Kidney (tissue), 22 donors: ENCODE measurements around the gene MYH6. TPM values are rescaled to one million over a fixed set of nuclear protein-coding genes. Genes with fewer than 3 reads are reported as not detected.
A peak's percentile ranks its signal among the peaks of the same experiment; 100 is the strongest.
"Not testable (repeated sequence)": the region's sequence is repeated elsewhere in the genome, so short reads cannot be mapped to it uniquely, and the experiment has no call there.

Experiments
- DNase-seq, 5 donors: peaks; one replicate each; pipeline ENCODE4 v3.0.0-alpha.2; 2013 to 2020
- FAIRE-seq: peaks from 2 replicates; lab custom pipeline; 2012; peaks lifted over from hg19 to GRCh38; lab: Jason Lieb, UNC
- H3K27ac ChIP-seq, 2 donors: one replicate each; pipeline ENCODE4 v1.7.0; 2013; ENCODE audit warnings: low read depth in 2 of 2, low read length in 2 of 2, inconsistent platforms in 1 of 2
- H3K27me3 ChIP-seq: one replicate; pipeline ENCODE4 v1.7.1; 2013; ENCODE audit warnings: low read length, inconsistent platforms; ENCODE audit not compliant: control insufficient read depth, insufficient read depth
- H3K36me3 ChIP-seq, 3 donors: one replicate each; pipeline versions ENCODE4 v1.7.0 to v1.7.1; 2013; ENCODE audit warnings: low read length in 3 of 3, control low read depth in 1 of 3, inconsistent platforms in 1 of 3; ENCODE audit not compliant: insufficient read depth in 3 of 3, control insufficient read depth in 2 of 3
- H3K4me1 ChIP-seq, 3 donors: one replicate each; pipeline versions ENCODE4 v1.7.0 to v1.7.1; 2013; ENCODE audit warnings: low read length in 3 of 3, inconsistent platforms in 1 of 3, low read depth in 1 of 3; ENCODE audit not compliant: control insufficient read depth in 2 of 3, insufficient read depth in 2 of 3
- H3K4me3 ChIP-seq, 3 donors: one replicate each; pipeline versions ENCODE4 v1.7.0 to v1.8.1; 2013; ENCODE audit warnings: low read length in 3 of 3, control low read depth in 1 of 3, inconsistent platforms in 1 of 3
- H3K9ac ChIP-seq, 3 donors: one replicate each; pipeline versions ENCODE4 v1.7.0 to v1.7.1; 2013; ENCODE audit warnings: low read length in 3 of 3, control low read depth in 1 of 3, inconsistent platforms in 1 of 3
- H3K9me3 ChIP-seq, 3 donors: one replicate each; pipeline versions ENCODE4 v1.7.0 to v1.7.1; 2013; ENCODE audit warnings: low read length in 3 of 3, control low read depth in 1 of 3, inconsistent platforms in 1 of 3; ENCODE audit not compliant: control insufficient read depth in 2 of 3, insufficient read depth in 1 of 3
- CTCF ChIP-seq: IDR thresholded peaks from 3 replicates; pipeline ENCODE4 v1.5.1; 2012; ENCODE audit warnings: mild to moderate bottlenecking, moderate library complexity, borderline replicate concordance; ENCODE audit not compliant: insufficient read depth; ENCODE audit errors: extremely low read depth
- intact Hi-C: fragments of 100-400 bp; cut with DNase I; formaldehyde crosslinking; loops from one replicate; pipeline ENCODE4 v1.11.1; 2022
- long read RNA-seq, 10 donors: library from polyadenylated mRNA in 1 of 10; unstranded in 1 of 10; transcript quantifications; one replicate each; pipeline ENCODE4 v2.0.0 and lab custom pipeline, GENCODE V29; 2021 to 2026
- polyA plus RNA-seq: library from polyadenylated mRNA; stranded (reverse); fragments of 350-450 nt; fragmentation: Illumina TruSeq; extraction: RNeasy Lipid Tissue Mini Kit (QIAGEN cat#74804); gene quantifications from one replicate; pipeline ENCODE4 v1.2.3, GENCODE V29; 2014; ENCODE audit warnings: low read depth, low replicate concordance; ENCODE audit not compliant: insufficient read depth
- total RNA-seq: library from RNA; stranded (reverse); fragmentation: NEBNext Ultra II Directional; extraction: Animal tissue kit (Norgen Biotek cat#: 25700); gene quantifications from one replicate; pipeline ENCODE4 v1.2.1, GENCODE V29; 2021
- donor health status: control.
- donor health status: control.
- donor health status: control.
- donor health status: control.
- donor health status: control.
- donor health status: DM: yes; HTN: yes; CAD: no.
- donor health status: Normal renal cell carcinoma (clear cell type).

MYH6 gene
- total RNA-seq: 0.03 TPM
- 0.13 TPM for polyA plus RNA-seq
- long read RNA-seq, donor 1: 0 reads
- long read RNA-seq, donor 2: 0 reads
- long read RNA-seq, donor 3: 0 reads
- long read RNA-seq, donor 4: 0 reads
- long read RNA-seq, donor 5: 0 reads
- long read RNA-seq, donor 6: 0 reads
- long read RNA-seq, donor 7: 0 reads
- long read RNA-seq, donor 8: 0 reads
- long read RNA-seq, donor 9: 0 reads
- long read RNA-seq, donor 10: 0 reads

- H3K36me3 ChIP-seq: no peaks in the 10 kb centered on the region
- H3K4me3 ChIP-seq: no peak within 1 kb of the TSS
- intact Hi-C loops: no loop called here
- H3K9ac ChIP-seq: no peak within 1 kb of the TSS
- H3K27me3 ChIP-seq: no peaks in the 10 kb centered on the region
- no peak for FAIRE-seq
- no peak for TF ChIP-seq CTCF
- no peak within 1 kb of the TSS for H3K27ac ChIP-seq
- no peaks in the 10 kb centered on the region for H3K4me1 ChIP-seq
- no peaks in the 10 kb centered on the region for H3K9me3 ChIP-seq
- peak in 1 of 5 donors; percentile 29 for DNase-seq
Measured at GRCh38 chr14:23407516-23408306, at the start of gene MYH6. Gene MYH6 (minus strand): TSS chr14:23408273. CDS start chr14:23407223, 1,050 bp downstream.

- H3K27ac ChIP-seq, H3K9ac ChIP-seq, H3K4me3 ChIP-seq, H3K27me3 ChIP-seq, H3K9me3 ChIP-seq, H3K4me1 ChIP-seq, H3K36me3 ChIP-seq, FAIRE-seq, intact Hi-C loops: not testable (repeated sequence)
- peak; percentile 16 for TF ChIP-seq CTCF
- peak in 1 of 5 donors; percentile 33 for DNase-seq
Measured at GRCh38 chr14:23456883-23457586, 49.0 kb upstream of the MYH6 start.

GRCh38 chr14:23454445-23454856 lies 46.4 kb upstream of the MYH6 start:
- Histone ChIP-seq H3K27me3 (no peaks in the 10 kb centered on the region), H3K4me1 (no peaks in the 10 kb centered on the region), H3K4me3 (no peak overlapping the region), H3K36me3 (no peaks in the 10 kb centered on the region), H3K27ac (no peak overlapping the region), H3K9me3 (no peaks in the 10 kb centered on the region), H3K9ac (no peak overlapping the region)
- intact Hi-C loops: no loop called here
- DNase-seq (no peak), FAIRE-seq (no peak)
- no peak for TF ChIP-seq CTCF
